Rectal smooth muscle tissue (tissue), 1 donor: ENCODE results near the gene NRP1.

Source experiments
- H3K27ac ChIP-seq: one replicate; pipeline ENCODE4 v1.7.0; 2013; ENCODE audit warnings: low read depth, low read length, inconsistent platforms
- H3K27me3 ChIP-seq: one replicate; pipeline ENCODE4 v1.7.0; 2013; ENCODE audit warnings: low read length; ENCODE audit not compliant: control insufficient read depth, insufficient read depth
- H3K36me3 ChIP-seq: one replicate; pipeline ENCODE4 v1.7.0; 2013; ENCODE audit warnings: low read length; ENCODE audit not compliant: control insufficient read depth, insufficient read depth
- H3K4me1 ChIP-seq: one replicate; pipeline ENCODE4 v1.7.0; 2013; ENCODE audit warnings: low read length; ENCODE audit not compliant: control insufficient read depth, insufficient read depth
- H3K4me3 ChIP-seq: one replicate; pipeline ENCODE4 v1.7.0; 2013; ENCODE audit warnings: low read length
- H3K9ac ChIP-seq: one replicate; pipeline ENCODE4 v1.7.0; 2013; ENCODE audit warnings: low read length

The NRP1 gene

GRCh38 chr10:33217854-33218253, 116.6 kb downstream of the NRP1 start:
- Histone ChIP-seq H3K27me3 (no peaks in the 10 kb centered on the region), H3K4me3 (no peak overlapping the region), H3K4me1 (no peaks in the 10 kb centered on the region), H3K36me3 (no peaks in the 10 kb centered on the region), H3K27ac (no peak overlapping the region), H3K9ac (no peak overlapping the region)

- Histone ChIP-seq H3K27ac (no peak overlapping the region), H3K4me1 (no peaks in the 10 kb centered on the region), H3K36me3 (no peaks in the 10 kb centered on the region)
Observed at GRCh38 chr10:33216661-33217427, 117.6 kb downstream of the NRP1 start.

GRCh38 chr10:33215635-33216034, 118.8 kb downstream of the NRP1 start:
- no peaks in the 10 kb centered on the region for H3K36me3 ChIP-seq
- H3K27ac ChIP-seq = no peak overlapping the region
- H3K4me3 ChIP-seq = no peak overlapping the region
- H3K27me3 ChIP-seq = no peaks in the 10 kb centered on the region
- H3K4me1 ChIP-seq = peaks cover 2% of the 10 kb centered on the region
- H3K9ac ChIP-seq = no peak overlapping the region

More at GRCh38 chr10:33216661-33217427, 117.6 kb downstream of the NRP1 start:
- Histone ChIP-seq H3K27me3 (no peaks in the 10 kb centered on the region), H3K9ac (no peak overlapping the region), H3K4me3 (no peak overlapping the region)

GRCh38 chr10:33215154-33215553, 119.3 kb downstream of the NRP1 start:
- Histone ChIP-seq H3K4me3 (no peak overlapping the region), H3K27me3 (no peaks in the 10 kb centered on the region), H3K36me3 (no peaks in the 10 kb centered on the region), H3K9ac (no peak overlapping the region), H3K4me1 (peaks cover 2% of the 10 kb centered on the region), H3K27ac (no peak overlapping the region)

GRCh38 chr10:33214174-33214573, 120.3 kb downstream of the NRP1 start:
- peaks cover 2% of the 10 kb centered on the region for H3K4me1 ChIP-seq
- no peak overlapping the region for H3K27ac ChIP-seq
- H3K4me3 ChIP-seq = no peak overlapping the region
- no peaks in the 10 kb centered on the region for H3K27me3 ChIP-seq
- no peaks in the 10 kb centered on the region for H3K36me3 ChIP-seq
- no peak overlapping the region for H3K9ac ChIP-seq

- H3K27me3 ChIP-seq = no peaks in the 10 kb centered on the region
Observed at GRCh38 chr10:33212061-33212748, 122.3 kb downstream of the NRP1 start.

GRCh38 chr10:33211106-33211878, 123.2 kb downstream of the NRP1 start:
- Histone ChIP-seq H3K27ac (no peak overlapping the region), H3K27me3 (no peaks in the 10 kb centered on the region), H3K36me3 (no peaks in the 10 kb centered on the region), H3K9ac (no peak overlapping the region), H3K4me1 (peaks cover 2% of the 10 kb centered on the region), H3K4me3 (no peak overlapping the region)

More at GRCh38 chr10:33212061-33212748, 122.3 kb downstream of the NRP1 start:
- no peak overlapping the region for H3K4me3 ChIP-seq
- no peak overlapping the region for H3K9ac ChIP-seq
- no peaks in the 10 kb centered on the region for H3K36me3 ChIP-seq
- H3K4me1 ChIP-seq = peaks cover 2% of the 10 kb centered on the region
- no peak overlapping the region for H3K27ac ChIP-seq

- Histone ChIP-seq H3K27me3 (no peaks in the 10 kb centered on the region), H3K4me3 (no peak overlapping the region), H3K27ac (no peak overlapping the region), H3K4me1 (peaks cover 2% of the 10 kb centered on the region), H3K36me3 (no peaks in the 10 kb centered on the region), H3K9ac (no peak overlapping the region)
Observed at GRCh38 chr10:33209802-33210201, 124.7 kb downstream of the NRP1 start.

- no peak overlapping the region for H3K27ac ChIP-seq
- H3K36me3 ChIP-seq = no peaks in the 10 kb centered on the region
Observed at GRCh38 chr10:33208166-33208565, 126.3 kb downstream of the NRP1 start.

GRCh38 chr10:33204031-33204430, 130.4 kb downstream of the NRP1 start:
- Histone ChIP-seq H3K27ac (no peak overlapping the region), H3K9ac (no peak overlapping the region), H3K36me3 (no peaks in the 10 kb centered on the region), H3K4me1 (no peaks in the 10 kb centered on the region), H3K4me3 (no peak overlapping the region), H3K27me3 (no peaks in the 10 kb centered on the region)

More at GRCh38 chr10:33208166-33208565, 126.3 kb downstream of the NRP1 start:
- H3K27me3 ChIP-seq = no peaks in the 10 kb centered on the region
- no peak overlapping the region for H3K4me3 ChIP-seq
- H3K4me1 ChIP-seq = peaks cover 2% of the 10 kb centered on the region
- no peak overlapping the region for H3K9ac ChIP-seq

GRCh38 chr10:33201971-33202370, 132.5 kb downstream of the NRP1 start:
- peaks cover 4% of the 10 kb centered on the region for H3K4me1 ChIP-seq
- H3K27ac ChIP-seq = no peak overlapping the region
- H3K4me3 ChIP-seq = no peak overlapping the region

GRCh38 chr10:33201056-33201780, 133.2 kb downstream of the NRP1 start:
- Histone ChIP-seq H3K4me3 (no peak overlapping the region), H3K4me1 (peaks cover 6% of the 10 kb centered on the region), H3K27ac (no peak overlapping the region), H3K36me3 (no peaks in the 10 kb centered on the region), H3K9ac (no peak overlapping the region), H3K27me3 (no peaks in the 10 kb centered on the region)

More at GRCh38 chr10:33201971-33202370, 132.5 kb downstream of the NRP1 start:
- Histone ChIP-seq H3K36me3 (no peaks in the 10 kb centered on the region), H3K9ac (no peak overlapping the region), H3K27me3 (no peaks in the 10 kb centered on the region)
